ENCODE measurements around the gene ADRA2A.

DNA sequence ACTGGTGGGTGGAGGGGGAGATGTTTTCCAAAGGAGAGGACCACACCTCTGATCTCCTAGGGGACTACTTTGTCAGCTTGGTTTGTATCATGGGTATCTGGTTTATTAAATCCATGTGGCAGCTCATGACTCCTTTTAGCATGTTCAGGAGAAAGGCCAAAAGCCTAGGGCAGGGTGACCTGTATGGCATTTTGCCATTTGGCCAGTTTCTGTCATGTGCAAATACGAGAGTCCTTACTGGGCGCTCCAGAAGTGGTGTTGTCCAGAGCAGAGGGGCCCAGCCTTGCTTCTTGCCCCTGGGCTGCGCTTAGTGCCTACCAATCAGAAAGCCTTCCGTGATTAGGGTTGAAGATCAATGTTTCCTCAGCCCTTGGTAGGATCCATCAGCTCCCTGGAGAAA lies 31.0 kb downstream of the ADRA2A start:
- TF ChIP-seq, protein P1, sequence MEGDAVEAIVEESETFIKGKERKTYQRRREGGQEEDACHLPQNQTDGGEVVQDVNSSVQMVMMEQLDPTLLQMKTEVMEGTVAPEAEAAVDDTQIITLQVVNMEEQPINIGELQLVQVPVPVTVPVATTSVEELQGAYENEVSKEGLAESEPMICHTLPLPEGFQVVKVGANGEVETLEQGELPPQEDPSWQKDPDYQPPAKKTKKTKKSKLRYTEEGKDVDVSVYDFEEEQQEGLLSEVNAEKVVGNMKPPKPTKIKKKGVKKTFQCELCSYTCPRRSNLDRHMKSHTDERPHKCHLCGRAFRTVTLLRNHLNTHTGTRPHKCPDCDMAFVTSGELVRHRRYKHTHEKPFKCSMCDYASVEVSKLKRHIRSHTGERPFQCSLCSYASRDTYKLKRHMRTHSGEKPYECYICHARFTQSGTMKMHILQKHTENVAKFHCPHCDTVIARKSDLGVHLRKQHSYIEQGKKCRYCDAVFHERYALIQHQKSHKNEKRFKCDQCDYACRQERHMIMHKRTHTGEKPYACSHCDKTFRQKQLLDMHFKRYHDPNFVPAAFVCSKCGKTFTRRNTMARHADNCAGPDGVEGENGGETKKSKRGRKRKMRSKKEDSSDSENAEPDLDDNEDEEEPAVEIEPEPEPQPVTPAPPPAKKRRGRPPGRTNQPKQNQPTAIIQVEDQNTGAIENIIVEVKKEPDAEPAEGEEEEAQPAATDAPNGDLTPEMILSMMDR (IDR thresholded peaks at IDR 0.05), result no peak
- no peak for TF ChIP-seq EP300 (IDR thresholded peaks at IDR 0.05)
- TF ChIP-seq POLR2AphosphoS5 (IDR thresholded peaks at IDR 0.05), result no peak
- no peak for TF ChIP-seq POLR2A (IDR thresholded peaks at IDR 0.05)
